K562 (cell line): ENCODE results near the gene PI4KA. TPM values are rescaled to one million over a fixed set of nuclear protein-coding genes. Genes with fewer than 3 reads are reported as not detected.

Experiments used
- ATF1 ChIP-seq, 2 experiments: fragments of 450-650 bp in 1 of 2; IDR thresholded peaks; 2 replicates each; pipeline ENCODE4 v1.6.1; 2016; ENCODE audit warnings: missing compliant biosample characterization in 1 of 2, missing genetic modification characterization in 1 of 2
- ATF2 ChIP-seq: sonication (generic); formaldehyde crosslinking; IDR thresholded peaks from 2 replicates; pipeline ENCODE4 v1.8.1; 2022; ENCODE audit warnings: missing genetic modification reagents
- BRCA1 ChIP-seq, 2 experiments: fragments of 450-650 bp in 1 of 2; sonication (generic) in 1 of 2; formaldehyde crosslinking in 1 of 2; IDR thresholded peaks; 2 replicates each; pipeline versions ENCODE4 v1.5.0 to v1.6.1; 2017 to 2020; ENCODE audit warnings: mild to moderate bottlenecking in 1 of 2, missing genetic modification reagents in 1 of 2
- CBFB ChIP-seq: sonication (generic); formaldehyde crosslinking; IDR thresholded peaks from 2 replicates; pipeline ENCODE4 v1.4.0; 2020; ENCODE audit warnings: mild to moderate bottlenecking, missing genetic modification reagents
- CHCHD3 ChIP-seq: fragments of 250-450 bp; sonication (Bioruptor Pico); IDR thresholded peaks from 2 replicates; pipeline ENCODE4 v2.1.2; 2022; ENCODE audit warnings: mild to moderate bottlenecking
- E2F5 ChIP-seq: sonication (generic); formaldehyde crosslinking; IDR thresholded peaks from 2 replicates; pipeline ENCODE4 v1.8.0; 2022; ENCODE audit warnings: mild to moderate bottlenecking, missing genetic modification reagents
- ESRRA ChIP-seq: fragments of 450-650 bp; IDR thresholded peaks from 2 replicates; pipeline ENCODE4 v1.6.1; 2014; ENCODE audit warnings: low read depth, mild to moderate bottlenecking, moderate library complexity, borderline replicate concordance
- HDAC6 ChIP-seq: IDR thresholded peaks from 2 replicates; pipeline ENCODE4 v1.6.1; 2012; ENCODE audit warnings: low read depth, mild to moderate bottlenecking, control low read depth, inconsistent platforms, low read length, moderate library complexity
- IRF2 ChIP-seq: sonication (generic); formaldehyde crosslinking; IDR thresholded peaks from 2 replicates; pipeline ENCODE4 v1.8.1; 2022; ENCODE audit warnings: mild to moderate bottlenecking, missing genetic modification reagents
- JUN ChIP-seq, 2 experiments: sonication (generic) in 1 of 2; formaldehyde crosslinking in 1 of 2; IDR thresholded peaks; 2 replicates each; pipeline versions ENCODE4 v1.6.1 to v1.8.0; 2012 to 2022; ENCODE audit warnings: borderline replicate concordance in 2 of 2, mild to moderate bottlenecking in 2 of 2, improper control_type of control experiment in 1 of 2, low read depth in 1 of 2, low read length in 1 of 2, missing genetic modification reagents in 1 of 2
- KLF6 ChIP-seq: fragments of 250-450 bp; sonication (Bioruptor Pico); IDR thresholded peaks from 2 replicates; pipeline ENCODE4 v1.4.0; 2020; ENCODE audit warnings: mild to moderate bottlenecking, moderate library complexity, borderline replicate concordance
- MXD1 ChIP-seq: fragments of 250-450 bp; sonication (Bioruptor Pico); IDR thresholded peaks from 2 replicates; pipeline ENCODE4 v1.8.0; 2021; ENCODE audit warnings: borderline replicate concordance, mild to moderate bottlenecking, moderate library complexity; ENCODE audit not compliant: poor library complexity, severe bottlenecking
- NFATC3 ChIP-seq: fragments of 450-650 bp; IDR thresholded peaks from 2 replicates; pipeline ENCODE4 v1.6.1; 2017; ENCODE audit warnings: mild to moderate bottlenecking
- POLR2H ChIP-seq: IDR thresholded peaks from 2 replicates; pipeline ENCODE4 v1.6.1; 2016; ENCODE audit warnings: missing genetic modification characterization, low read depth, mild to moderate bottlenecking, control low read depth, missing compliant biosample characterization, moderate library complexity
- RFX7 ChIP-seq: fragments of 250-450 bp; sonication (Bioruptor Pico); IDR thresholded peaks from 2 replicates; pipeline ENCODE4 v1.5.1; 2021; ENCODE audit warnings: mild to moderate bottlenecking
- SRSF1 ChIP-seq: fragments of 200-400 bp; formaldehyde crosslinking; IDR thresholded peaks from 2 replicates; pipeline ENCODE4 v1.6.1; 2017; ENCODE audit warnings: mild to moderate bottlenecking, low read depth, low read length, moderate library complexity
- STAG1 ChIP-seq: sonication (generic); formaldehyde crosslinking; IDR thresholded peaks from 2 replicates; pipeline ENCODE4 v1.5.0; 2020; ENCODE audit warnings: missing genetic modification reagents, borderline replicate concordance
- STAT6 ChIP-seq: sonication (generic); formaldehyde crosslinking; IDR thresholded peaks from 2 replicates; pipeline ENCODE4 v1.8.1; 2023; ENCODE audit warnings: mild to moderate bottlenecking, missing genetic modification reagents
- TARDBP ChIP-seq: fragments of 450-650 bp; IDR thresholded peaks from 2 replicates; pipeline ENCODE4 v1.6.1; 2016
- WHSC1 ChIP-seq: IDR thresholded peaks from one replicate; pipeline ENCODE4 v1.6.1; 2012; ENCODE audit warnings: low read length, control low read depth, inconsistent platforms
- ZNF717 ChIP-seq: fragments of 250-450 bp; sonication (Bioruptor Pico); IDR thresholded peaks from 2 replicates; pipeline ENCODE4 v1.5.0; 2021
- polyA plus RNA-seq, 8 experiments: library from polyadenylated mRNA; depleted of rRNA in 4 of 8; stranded (reverse) in 5 of 8; unstranded in 3 of 8; fragments of >200 nt; fragmentation: Nextera tagmentation in 2 of 8; fragmentation: Illumina TruSeq in 1 of 8; extraction: Ambion mirVana in 2 of 8; extraction: Trizol in 1 of 8; gene quantifications; 2 replicates each; pipeline versions ENCODE4 v1.2.1 to v1.2.3, GENCODE V29; 2011 to 2014; ENCODE audit warnings: inconsistent platforms in 1 of 8, missing spikeins in 1 of 8
- total RNA-seq, 7 experiments: library from RNA; depleted of rRNA in 6 of 7; stranded (reverse); fragments of >200 nt in 6 of 7; fragmentation: Illumina TruSeq in 2 of 7; extraction: Trizol in 2 of 7; gene quantifications; 2 replicates each; pipeline versions ENCODE4 v1.2.1 to v1.2.3, GENCODE V29; 2011 to 2021; ENCODE audit warnings: low replicate concordance in 1 of 7

Gene PI4KA
- total and polyA plus RNA-seq, 9 of the 15 experiments (the other 6 are each of a cell fraction or from before 2014, with no cell fraction given), result 7.3 to 187 (median 84.7) TPM

GRCh38 chr22:20727118-20728015, 131.2 kb downstream of the PI4KA start (continued):
- TF ChIP-seq CHCHD3 (CRISPR knock-in tag), result no peak
- no peak for TF ChIP-seq BRCA1 (IDR thresholded peaks at IDR 0.05)
- peak; percentile 20; the same call in 1 of the 2 replicates for TF ChIP-seq BRCA1 (CRISPR knock-in tag; IDR thresholded peaks at IDR 0.05)
- 0 out of 2 replicates have a peak, but pooled peaks have one; percentile 51 for TF ChIP-seq STAT6 (CRISPR knock-in tag)
- TF ChIP-seq POLR2H (tag), result no peak
- no peak for TF ChIP-seq MXD1
- no peak for TF ChIP-seq ZNF717
- TF ChIP-seq TARDBP, result no peak
- peak; percentile 52; the same call in 1 of the 2 replicates for TF ChIP-seq CBFB (CRISPR knock-in tag)
- no peak for TF ChIP-seq SRSF1
- peak; percentile 50 for TF ChIP-seq WHSC1
- TF ChIP-seq ESRRA, result no peak
- TF ChIP-seq RFX7 (CRISPR knock-in tag), result no peak
- peak; percentile 37; the same call in 1 of the 2 replicates for TF ChIP-seq ATF1 (CRISPR knock-in tag; IDR thresholded peaks at IDR 0.05)
- TF ChIP-seq ATF1 (tag; IDR thresholded peaks at IDR 0.05), result no peak
- no peak for TF ChIP-seq KLF6 (CRISPR knock-in tag)
- TF ChIP-seq IRF2 (CRISPR knock-in tag), result 0 out of 2 replicates have a peak, but pooled peaks have one; percentile 28
- 0 out of 2 replicates have a peak, but pooled peaks have one; percentile 20 for TF ChIP-seq HDAC6
- peak; percentile 61; the same call in 1 of the 2 replicates for TF ChIP-seq E2F5 (CRISPR knock-in tag)
- TF ChIP-seq NFATC3, result no peak
- TF ChIP-seq ATF2 (CRISPR knock-in tag), result peak; percentile 4; the same call in 1 of the 2 replicates
- peak; percentile 15; the same call in 1 of the 2 replicates for TF ChIP-seq STAG1 (CRISPR knock-in tag)
- TF ChIP-seq JUN (IDR thresholded peaks at IDR 0.05; ENCODE audit: borderline replicate concordance, low read depth, low read length), result no peak
- 0 out of 2 replicates have a peak, but pooled peaks have one; percentile 59 for TF ChIP-seq JUN (CRISPR knock-in tag; IDR thresholded peaks at IDR 0.05; ENCODE audit: borderline replicate concordance)
